Stimulated activated CD4-positive, alpha-beta T cell treated with anti-CD3 and anti-CD28 coated beads, Interleukin-2, amount 100 ng/mL, for 4 hours (primary cell): Measurements from ENCODE around the gene DGKI.
"Not testable (repeated sequence)": the region's sequence is repeated elsewhere in the genome, so short reads cannot be mapped to it uniquely, and the experiment has no call there.

Experiments
- DNase-seq: peaks from one replicate; pipeline ENCODE4 v3.0.0-alpha.2; 2020; ENCODE audit warnings: low read depth

The DGKI gene

DNA sequence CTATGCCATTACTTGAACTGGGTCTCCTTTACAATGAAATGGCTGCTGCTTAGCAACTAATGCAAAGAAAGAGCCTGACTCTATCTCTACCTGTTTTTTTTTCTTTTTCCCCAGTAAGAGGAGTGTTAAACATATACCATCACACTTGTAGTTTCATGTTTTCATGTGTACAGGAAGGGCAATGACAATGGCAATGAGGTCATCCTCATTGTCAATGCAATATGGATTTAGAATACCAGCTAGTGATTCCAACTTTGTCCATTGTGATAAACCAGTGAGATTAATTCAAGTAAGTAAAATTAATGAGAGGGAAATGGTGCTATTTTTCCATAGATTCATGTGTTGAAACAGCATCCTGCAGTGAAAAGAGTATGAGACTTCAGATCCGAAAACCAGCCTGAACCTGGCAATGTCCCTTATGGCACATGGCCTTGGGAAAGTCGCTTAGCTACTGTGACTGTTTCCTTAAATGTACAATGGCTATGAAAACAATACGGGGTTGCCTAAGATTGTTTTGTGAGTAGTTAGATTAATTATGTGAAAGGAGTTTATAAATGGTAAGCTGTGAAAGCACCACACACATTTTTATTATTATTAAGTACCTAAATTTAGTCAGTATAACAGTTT is 11.2 kb downstream of the DGKI start:
- no peak for DNase-seq

DNA sequence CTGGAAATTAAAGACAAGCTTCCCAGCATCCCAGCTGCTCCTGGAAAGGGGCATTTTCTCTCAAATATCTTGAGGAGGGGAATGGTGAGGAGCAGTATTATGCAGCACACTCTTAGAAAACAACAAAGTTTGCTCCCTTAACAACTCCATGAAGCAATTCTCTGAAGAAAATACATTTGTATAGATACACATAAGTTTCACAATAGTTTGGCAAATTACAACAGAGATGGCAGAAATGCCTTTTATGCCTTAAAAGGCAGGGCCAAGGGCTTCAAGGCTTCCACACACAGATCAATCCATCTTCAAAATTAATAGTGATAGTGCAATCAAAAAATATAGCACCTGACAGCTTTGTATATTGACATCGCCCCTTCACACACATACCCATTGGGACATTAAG is 12.2 kb downstream of the DGKI start:
- no peak for DNase-seq

DNA sequence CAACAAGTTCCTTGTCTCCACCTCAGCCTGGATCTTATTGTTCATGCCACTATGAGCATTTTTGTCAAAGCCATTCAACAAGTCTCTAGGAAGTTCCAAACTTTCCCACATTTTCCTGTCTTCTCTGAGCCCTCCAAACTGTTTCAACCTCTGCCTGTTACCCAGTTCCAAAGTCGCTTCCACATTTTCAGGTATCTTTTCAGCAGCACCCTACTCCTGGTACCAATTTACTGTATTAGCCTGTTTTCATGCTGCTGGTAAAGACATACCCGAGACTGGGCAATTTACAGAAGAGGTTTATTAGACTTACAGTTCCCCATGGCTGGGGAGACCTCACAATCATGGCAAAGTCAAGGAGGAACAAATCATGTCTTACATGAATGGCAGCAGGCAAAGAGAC is 13.8 kb downstream of the DGKI start:
- DNase-seq: not testable (repeated sequence)

DNA sequence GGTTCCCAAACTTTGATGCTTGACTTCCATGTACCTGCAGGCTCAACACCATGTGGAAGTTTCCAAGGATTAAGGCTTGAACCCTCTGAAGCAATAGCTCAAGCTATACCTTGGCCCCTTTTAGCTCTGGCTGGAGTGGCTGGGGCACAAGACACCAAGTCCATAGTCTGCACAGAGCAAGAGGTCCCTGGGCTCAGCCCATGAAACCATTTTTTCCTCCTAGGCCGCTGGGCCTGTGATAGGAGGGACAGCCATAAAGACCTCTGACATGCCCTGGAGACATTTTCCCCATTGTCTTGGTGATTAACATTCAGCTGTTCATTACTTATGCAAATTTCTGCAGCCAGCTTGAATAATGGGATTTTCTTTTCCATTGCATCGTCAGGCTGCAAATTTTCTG is 14.4 kb downstream of the DGKI start:
- no peak for DNase-seq

DNA sequence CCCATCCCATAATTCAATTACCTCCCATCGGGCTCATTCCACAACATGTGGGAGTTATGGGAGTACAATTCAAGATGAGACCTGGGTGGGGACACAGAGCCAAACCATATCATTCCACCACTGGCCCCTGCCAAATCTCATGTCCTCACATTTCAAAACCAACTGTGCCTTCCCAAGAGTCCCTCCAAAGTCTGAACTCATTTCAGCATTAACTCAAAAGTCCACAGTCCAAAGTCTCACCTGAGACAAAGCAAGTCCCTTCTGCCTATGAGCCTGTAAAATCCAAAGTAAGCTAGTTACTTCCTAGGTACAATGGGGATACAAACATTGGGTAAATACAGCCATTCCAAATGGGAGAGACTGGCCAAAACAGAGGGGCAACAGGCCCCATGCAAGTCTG is 15.2 kb downstream of the DGKI start:
- not testable (repeated sequence) for DNase-seq

DNA sequence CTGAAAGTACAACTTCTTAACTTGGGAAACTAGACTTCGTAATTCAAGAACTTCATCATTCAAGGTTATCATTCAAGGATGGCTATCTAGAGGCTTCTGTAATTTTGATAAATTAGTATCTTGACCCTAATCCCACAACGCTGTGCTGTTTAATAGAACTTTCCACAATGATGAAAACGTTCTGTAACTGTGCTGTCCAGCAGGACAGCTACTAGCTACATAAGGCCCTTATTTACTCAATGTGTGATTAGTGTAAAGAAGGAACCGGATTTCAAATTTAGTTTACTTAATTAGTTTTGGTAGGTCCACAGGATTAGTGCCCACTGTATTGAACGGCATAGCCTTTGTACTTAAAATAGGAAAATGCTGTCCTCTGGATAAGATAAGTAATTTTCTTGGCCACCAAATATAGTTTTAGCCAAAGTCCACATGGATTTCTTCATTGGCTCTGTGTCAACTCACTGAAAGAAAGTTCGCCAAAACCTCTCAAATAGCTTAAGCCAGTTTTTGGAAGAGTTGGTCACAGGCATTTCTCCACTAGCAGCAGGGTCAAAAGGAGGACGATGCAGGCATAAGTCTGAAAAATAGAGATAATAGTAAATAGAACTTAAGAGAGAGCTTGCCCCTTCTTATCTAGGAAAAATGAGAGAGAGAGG is 17.3 kb downstream of the DGKI start:
- no peak for DNase-seq

DNA sequence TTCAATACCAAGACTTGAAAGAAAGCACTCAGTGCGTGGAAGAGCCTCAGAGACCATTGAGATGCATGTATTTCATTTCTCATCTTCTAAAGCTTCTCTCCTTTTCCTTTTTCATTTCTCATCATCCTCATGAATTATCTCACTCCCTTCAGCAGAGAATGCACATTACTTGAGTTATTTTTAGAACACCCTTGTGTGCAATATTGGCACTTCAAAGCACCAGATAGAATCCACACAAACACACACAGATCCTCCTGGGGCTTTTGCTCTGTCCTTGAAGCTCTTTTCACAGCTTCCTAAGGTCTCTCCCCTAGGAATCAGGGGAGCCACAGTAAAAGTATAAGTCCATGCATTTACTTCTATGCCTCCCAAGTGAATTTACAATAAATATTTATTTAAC is 18.3 kb downstream of the DGKI start:
- no peak for DNase-seq

DNA sequence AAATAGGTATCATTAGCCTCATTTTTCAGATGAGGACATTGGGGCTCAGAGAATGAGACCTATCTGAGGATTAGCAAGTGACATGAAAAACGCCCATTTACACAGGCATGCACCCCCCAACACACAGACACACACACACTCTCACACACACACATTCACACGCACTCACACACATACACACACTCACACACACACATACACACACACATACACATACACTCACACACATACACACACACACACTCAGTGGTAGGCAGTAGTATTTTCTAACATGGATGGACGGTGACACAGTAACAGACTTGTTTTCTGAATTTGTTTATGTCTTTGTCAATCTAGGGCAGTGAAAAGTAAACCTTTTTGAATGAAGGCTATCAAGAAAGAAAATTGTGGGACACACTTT is 21.3 kb downstream of the DGKI start:
- no peak for DNase-seq

DNA sequence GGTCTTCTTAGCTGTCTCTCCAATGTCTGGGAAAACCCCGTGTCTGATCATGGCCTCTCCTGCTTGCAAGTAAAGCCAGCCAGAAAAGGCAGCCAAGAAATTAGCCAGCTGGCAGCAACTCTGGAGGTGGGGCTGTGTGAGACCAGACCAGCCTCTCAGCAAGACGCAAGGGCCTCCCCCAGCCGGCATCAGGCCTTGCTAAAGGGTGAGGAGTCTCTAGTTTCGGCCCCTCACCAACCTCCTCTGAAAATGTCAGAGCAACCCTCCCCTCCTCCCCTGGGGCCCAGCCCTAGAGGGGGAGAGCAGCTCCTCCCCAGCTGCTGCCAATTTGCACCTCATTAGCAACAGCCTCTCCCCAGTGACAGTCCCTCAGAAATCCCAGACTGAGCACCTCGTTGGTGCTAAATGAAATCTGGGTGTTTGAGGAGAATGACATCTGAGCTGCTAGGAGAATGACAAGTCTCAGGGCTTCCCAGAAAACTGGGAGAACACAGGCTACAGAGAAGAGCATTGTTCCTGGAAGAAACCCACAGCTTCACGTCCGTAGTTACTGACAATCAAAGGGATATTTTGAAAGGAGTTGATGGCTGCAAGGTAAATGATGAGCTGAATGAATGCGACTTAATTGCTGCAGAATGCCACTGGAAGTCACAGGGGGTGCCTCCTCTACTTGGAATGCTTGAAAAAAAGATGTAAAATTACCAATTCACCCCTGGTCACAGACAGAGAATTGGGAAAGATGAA is 25.9 kb downstream of the DGKI start:
- DNase-seq: no peak

DNA sequence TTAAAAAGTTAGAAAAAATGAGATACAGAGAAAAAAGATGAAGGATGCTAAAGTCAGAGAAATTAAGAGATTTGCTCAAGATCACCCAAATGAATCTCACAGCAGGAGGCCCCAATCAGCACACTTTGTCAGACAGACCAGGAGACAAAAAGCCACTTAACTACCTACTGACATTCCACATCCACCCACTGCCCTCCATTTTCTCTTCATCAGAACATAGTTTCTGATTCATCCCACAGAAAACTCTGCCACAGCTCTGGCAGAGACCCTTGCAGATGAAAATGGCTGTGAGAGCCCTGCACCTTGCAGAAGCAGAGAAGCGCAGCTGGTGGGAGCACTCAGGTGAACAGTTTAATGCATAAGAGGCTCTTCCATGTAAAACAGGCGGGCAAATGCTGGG is 26.6 kb downstream of the DGKI start:
- no peak for DNase-seq

DNA sequence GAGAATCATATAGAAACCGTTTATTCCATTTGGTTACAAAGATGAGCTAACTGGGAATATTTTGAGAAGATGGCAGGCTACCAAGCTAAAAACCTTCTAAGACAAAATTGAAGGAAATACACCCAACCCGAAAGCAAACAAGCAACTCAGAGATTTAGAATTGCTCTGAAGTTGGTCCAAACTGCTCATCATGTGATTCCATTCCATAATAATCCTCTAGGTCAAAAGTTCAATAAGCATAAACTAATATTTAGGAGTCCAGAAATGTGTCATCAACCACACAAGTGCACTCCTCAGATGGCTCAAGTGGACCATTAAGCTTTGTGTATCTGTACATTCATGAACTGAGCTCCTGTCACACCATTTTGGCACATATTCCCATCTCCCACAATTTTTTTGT is 28.7 kb downstream of the DGKI start:
- DNase-seq: no peak

DNA sequence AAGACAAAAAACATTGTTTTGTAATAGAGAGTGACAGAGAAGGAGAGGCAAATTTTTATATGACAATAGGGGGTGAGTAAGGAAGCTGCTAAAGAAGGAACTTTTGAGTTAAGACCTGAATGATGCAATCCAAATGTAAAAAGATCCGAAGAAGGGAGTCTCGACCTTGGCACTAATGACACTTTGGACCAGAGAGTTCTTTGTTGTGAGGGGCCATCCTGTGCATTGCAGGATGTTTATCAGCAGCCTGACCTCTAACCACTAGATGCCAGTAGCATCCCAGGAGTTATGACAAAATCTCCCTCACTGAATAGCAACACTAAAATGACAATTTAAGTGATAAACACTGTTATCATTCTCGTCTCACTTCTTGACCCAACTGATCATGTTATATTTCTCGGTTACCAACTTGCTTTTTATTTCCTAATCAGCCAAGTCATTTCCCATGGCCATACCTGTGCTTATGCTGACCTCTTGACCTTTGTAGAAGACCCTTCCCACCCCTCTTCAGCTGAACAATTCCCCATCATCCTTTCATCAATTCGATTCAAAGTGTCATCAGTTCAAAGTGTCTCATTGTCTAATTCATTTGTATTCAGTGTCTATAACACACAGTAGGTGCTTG is 30.0 kb downstream of the DGKI start:
- DNase-seq: no peak

DNA sequence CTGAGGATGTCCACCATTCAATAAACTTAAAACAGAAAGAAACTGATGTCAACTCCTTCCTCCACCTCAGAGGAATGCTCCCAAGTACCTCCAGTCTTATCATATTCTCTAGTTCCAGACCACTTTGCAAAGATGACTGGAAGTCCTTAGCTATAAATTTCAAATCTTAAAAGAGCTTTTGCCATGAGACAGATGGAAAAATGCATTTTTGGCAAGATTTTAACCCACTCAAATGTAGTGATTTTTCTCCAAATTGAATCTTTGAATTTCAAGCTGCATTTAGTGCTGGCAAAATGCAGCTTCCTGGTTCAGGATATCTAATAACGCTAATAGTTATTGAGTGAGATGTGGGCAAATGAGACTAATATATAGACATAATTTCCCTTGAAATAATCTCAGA is 33.2 kb downstream of the DGKI start:
- no peak for DNase-seq

DNA sequence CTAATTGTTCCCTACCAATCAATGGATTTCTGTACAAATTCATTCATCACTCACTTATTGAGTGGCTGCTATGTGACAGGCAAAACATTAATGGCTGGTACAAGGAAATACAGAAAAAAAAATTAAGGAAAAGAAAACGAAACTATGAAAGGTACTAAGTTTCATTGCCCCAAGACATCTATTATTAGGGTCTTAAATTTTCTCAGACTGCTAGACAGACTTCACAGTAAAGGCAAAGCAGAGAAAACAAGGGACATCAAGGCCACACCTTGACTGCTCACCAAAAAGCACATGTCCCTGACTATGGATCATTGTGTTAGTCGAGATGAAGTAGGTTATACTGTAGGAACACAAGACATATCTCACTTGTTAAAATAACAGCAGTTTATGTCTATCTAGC is 36.5 kb downstream of the DGKI start:
- no peak for DNase-seq

DNA sequence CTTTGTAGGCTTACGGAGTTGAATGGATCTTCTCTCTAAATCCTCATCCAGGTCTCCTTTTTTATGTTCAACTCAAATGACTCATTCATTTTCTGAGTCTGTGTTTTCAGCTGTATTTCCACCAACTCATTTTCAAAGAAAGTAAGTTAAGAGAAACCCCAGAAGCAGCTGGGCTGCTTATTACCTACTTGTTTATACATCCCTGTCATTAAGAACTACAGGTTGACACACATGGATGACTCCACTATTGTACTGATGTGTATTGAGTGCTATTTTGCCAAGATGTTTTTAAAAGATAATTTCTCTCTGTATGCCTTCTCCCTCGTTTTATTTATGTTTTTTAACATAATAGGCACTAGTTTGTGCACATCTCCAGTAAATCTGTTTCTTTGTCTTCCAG is 41.9 kb downstream of the DGKI start:
- no peak for DNase-seq

DNA sequence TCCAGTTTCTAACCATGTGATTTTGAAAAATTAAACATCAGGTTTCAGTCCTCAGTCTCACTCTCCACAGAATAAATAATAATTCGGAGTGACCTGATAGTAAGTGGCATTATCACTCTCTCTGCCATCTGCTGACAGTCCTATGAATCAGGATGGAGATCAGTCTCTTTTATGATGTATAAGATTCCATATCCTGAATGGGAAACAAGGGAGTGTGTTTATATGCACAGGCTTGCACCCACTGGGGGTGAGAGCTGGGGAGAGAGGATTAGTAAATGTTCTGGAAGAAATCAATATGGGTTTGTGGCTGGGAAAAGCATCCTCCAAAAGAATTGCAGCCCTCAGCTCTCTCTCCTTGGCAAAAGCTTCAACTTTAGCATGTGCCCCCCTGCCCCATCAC is 45.3 kb downstream of the DGKI start:
- no peak for DNase-seq

DNA sequence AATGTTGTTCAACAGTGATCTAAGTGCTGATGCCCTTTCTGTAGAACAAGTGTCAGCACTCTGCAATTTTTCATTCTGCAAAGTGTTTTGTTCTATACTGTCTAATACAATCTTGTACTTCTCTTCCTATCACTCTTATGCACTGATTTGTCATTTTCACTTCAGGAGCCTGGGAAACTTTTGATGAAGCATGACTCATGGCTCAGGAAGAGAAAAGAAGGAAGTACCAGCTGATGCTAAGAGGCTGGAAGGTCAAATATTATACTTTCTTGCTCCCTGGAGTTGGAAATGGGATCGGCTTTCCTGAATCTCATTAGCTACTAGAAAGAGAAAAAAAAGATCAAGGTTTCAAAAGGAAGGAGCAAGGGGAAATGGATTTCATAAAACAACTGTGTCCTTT is 45.8 kb downstream of the DGKI start:
- DNase-seq: no peak

DNA sequence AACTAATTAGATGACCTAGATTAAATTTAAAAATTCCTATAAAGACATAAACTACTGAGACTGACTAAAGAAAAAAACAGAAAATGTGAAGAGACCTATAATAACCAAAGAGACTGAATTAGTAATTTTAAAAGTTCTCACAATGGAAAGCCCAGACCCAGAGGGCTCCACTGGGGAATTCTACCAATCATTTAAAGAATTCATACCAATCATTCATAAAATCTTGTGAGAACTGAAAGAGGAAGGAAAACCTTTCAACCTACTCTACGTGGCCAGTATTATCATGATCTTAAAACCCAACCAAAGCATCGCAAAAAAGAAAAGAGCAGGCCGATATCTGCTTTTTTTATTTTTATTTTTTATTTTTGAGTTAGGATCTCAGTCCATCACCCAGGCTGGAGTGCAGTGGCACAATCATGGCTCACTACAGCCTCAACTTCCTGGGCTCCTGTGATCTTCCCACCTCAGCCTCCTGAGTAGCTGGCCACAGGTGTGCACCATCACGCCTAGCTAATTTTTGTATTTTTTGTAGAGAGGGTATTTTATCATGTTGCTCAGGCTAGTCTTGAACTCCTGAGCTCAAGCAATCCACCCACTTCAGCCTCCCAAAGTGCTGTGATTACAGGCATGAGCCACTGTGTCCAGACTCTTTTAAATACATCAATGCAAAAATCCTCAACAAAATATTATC is 48.6 kb downstream of the DGKI start:
- no peak for DNase-seq

DNA sequence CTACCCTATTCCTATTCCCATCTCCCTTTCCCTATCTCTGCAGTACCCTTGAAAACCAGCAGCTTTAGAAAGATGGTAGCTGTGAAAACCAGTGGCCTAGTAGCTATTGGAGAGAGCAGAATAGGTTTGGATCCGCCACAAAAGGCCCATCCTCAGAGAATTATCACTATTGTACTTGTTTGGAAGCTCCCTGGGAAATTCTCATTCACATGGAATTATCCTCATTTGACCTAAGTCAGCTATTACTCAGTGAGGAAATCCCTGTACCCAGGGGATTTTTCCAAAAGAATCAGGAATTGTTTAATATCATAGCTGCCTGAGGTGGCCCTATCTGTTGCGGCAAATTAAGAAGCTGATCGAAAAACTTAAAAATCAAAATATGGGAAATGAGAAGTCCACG is 51.6 kb downstream of the DGKI start:
- DNase-seq: no peak

DNA sequence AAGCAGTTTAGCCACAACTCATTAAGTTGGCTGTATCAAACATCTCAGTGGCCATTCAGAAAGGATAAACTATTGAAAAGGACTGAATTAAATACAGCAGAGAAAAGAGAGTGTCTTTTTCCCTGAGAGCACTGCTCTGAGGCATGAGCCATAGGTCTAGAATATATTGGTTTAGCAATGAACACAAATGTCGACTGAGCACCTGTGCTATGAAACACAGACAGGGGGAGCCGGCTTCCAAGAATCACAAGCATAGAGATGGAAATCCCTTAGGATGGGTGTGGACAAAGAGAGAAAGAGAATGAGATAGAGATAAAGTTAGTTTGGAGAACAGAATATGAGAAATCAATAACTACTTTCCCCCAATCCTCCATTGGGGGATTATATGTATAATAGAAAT is 54.8 kb downstream of the DGKI start:
- DNase-seq: no peak

DNA sequence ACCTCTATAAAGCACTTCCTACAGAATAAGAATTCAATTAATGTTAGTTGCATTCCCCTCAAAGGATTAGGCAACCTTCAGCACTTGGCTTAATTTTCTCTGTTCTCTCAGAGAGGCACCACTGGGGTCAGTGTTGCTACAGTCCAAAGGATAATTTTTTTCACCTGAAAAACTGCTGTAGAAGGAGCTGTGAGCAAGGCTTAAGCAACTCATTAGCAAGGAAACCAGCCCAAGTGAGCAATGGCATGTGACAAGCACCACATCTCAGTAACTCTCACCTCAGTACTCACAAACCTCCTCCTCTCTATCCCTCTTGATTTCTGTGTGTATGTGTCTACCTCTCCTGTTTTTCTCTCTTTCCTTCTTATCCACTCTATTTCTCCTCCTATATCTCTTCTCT is 55.9 kb downstream of the DGKI start:
- no peak for DNase-seq

DNA sequence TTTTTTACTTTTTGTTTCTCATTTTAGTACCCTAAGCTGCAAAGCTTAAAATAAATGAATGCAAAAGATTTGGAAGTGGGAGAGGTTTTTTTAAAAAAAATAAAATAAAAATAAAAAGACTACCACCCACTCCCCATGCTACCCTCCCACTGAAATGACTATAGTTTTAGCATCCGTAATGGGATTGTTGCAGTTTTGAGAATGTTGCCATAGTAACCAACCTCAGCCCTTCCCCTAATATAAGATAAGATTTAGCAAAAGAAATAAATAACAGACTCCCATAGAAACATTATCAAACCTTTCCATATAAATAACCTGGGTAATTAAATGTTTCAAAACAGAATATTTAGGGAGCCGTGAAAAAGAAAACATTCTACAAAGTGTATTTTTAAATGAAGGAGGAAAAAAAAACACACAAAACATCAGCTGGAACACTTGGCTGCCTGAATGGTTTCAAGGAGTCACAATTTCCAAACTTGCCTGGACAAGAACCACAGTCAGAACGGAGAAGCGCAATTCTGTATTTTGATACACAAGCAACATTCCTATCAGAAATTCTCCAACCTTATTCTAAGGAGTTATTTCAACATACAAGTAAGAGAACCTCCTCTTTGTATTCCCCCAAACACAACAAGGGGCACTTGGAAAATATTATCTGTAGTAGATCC is 57.4 kb downstream of the DGKI start:
- DNase-seq: no peak
